DMS153 (cell line): Measurements from ENCODE around the gene CHURC1.

Source experiments
- DNase-seq: peaks from one replicate; lab custom pipeline; 2025; lab: John Stamatoyannopoulos, UW

CHURC1 gene

GRCh38 chr14:64938972-64939816 lies 24.9 kb downstream of the CHURC1 start:
- DNase-seq = peak; percentile 40

- DNase-seq = no peak
Measured at GRCh38 chr14:64939817-64940190, 25.5 kb downstream of the CHURC1 start.

DNA sequence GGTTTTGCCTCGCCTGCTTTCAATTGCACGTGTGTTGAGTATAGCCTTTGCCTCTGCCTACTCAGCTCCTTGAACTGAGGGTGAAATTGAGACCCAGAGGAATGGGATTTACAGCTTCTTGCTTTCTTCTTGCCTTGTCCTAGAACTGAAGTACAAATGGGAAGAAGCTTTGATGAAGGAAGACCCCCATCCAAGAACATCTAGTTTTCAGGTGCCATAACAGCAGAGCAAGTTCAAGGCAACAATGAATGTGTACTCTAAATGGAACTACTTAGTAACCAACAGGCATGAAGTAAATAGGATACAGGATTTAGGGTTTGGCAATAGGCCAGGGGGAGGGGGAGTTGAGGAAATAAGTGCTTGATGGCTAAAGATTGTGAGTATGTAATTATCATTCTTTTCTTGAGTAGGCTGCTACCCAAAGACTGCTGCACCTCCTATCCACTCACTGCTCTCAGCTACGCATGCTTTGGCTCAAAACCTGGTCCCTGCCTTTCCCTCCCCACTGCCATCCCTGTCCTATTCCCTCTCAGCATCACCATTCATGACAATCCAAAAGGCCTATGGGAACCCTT lies 26.2 kb downstream of the CHURC1 start:
- no peak for DNase-seq

DNA sequence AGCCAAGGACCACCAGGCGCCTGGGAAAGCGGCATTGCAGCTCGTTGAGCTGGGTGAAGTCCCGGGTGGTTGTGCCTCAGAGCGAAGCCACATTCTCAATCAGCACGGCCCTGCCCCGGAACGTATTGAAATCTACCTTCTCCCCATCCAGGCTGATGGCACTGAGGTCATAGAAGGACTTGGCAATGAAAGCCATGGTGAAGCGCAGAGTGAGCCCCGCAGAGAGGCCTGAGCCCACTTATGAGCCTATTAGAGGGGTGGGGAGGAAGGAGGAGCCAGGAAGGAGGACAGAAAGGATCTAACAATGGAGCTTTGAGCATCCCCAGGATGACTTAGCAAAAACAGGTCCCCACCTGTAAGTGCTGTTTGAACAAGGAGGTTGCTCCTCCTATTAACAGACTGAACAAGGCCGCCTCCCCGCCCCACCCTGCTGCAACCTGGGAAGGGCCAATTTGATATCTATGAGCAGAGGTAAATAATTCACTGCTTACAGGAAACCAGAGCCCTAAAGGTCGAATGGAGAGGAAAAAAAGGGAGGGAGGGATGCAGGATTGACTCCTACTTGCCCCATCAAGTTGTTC lies 28.4 kb downstream of the CHURC1 start, which contains the start of gene GPX2:
TSS of gene GPX2 (minus strand) at position 215 of the 581 bp plus-strand sequence. CDS start at position 196, 19 bp downstream.
- DNase-seq = peak; percentile 98

- no peak for DNase-seq
Measured at GRCh38 chr14:64943556-64943955, 29.3 kb downstream of the CHURC1 start.

DNA sequence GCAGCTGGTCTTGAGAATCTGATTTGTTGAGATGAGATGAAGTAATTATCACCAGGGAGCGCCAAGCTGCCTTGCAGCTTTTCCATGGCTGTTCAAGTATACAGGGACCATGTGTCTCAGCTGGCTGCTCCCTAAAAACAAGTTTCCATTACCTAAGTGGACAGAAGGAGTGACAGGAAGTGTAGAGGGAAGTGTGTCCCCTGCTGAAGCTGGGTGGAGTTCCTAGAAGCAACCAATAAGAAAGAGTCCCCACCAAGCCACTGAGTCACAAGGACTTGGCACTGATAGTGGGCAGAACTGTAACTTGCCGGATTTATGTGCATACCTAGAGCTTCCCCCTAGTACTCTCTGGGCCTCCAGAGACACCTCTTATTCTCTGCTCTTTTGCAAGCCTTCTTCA lies 29.8 kb downstream of the CHURC1 start:
- DNase-seq = no peak

GRCh38 chr14:64944861-64945260 lies 30.6 kb downstream of the CHURC1 start:
- no peak for DNase-seq

DNA sequence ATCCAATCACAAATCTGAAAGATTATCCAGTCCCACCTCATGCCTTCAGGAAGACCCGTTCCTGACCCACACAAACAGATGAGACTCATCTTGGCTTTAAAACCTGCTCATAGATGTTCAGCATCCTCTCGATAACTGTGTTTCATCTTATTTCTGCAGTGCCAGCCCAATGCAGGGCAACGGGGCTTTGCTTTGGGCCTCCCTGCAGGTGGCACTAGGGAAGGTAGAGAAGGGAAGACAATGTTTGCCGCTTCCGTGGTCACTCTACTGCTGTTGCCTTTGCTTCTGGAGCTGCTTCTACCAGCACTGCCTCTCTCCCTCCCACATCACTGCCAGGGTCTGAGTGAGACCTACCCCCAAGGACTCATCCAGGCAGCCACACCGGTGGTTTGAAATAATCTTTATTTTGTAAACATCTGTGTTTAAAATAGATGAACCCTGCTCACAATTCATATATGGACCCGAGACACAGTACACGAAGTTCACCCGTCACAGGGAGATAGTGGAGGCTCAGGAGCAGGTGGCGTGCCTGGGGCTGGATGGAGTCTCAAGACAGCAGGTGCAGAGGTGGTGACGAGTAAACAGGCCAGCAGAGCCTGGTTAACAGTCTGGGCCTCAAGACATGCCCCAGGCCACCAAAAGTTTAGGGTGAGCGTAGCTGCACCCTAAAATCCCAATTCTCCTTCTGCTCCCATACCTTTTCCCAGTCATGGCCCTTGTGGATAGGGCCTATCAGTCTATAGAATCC lies 31.4 kb downstream of the CHURC1 start:
- no peak for DNase-seq

DNA sequence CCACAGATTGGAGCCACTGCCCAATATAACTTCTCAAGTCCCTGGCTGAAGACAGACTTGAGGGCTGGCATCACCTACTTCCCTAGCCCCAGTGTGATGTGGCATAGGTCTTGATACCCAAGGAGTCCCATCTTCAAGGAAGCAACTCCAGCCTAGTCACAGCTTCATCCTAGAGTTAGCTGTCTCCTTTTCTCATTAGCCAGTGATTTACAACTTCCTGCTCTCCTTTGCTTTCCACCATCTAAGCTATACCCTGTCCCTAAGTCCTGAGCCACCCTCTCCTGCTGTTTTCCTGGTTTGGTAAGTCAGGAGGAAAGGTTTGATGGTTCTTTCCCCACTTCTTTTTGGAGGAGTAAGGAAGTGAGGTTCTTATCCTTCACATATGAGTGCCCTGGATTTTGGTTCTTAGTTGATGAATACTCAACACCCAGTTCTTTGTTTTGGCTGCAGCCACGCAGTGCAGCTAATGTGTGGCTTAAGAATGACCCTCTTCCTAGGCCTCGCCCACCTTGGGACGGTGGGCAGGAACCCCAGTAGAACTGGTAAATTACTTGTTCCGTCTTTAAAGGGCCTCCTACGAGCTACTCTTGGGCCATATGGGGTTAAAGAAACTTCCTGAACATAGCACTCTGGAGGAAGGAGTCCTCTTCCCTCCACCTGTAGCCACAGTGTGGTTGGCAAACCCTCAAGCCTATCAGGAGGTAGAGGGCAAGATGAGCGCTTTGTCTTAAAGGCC lies 32.2 kb downstream of the CHURC1 start:
- DNase-seq = peak; percentile 34

DNA sequence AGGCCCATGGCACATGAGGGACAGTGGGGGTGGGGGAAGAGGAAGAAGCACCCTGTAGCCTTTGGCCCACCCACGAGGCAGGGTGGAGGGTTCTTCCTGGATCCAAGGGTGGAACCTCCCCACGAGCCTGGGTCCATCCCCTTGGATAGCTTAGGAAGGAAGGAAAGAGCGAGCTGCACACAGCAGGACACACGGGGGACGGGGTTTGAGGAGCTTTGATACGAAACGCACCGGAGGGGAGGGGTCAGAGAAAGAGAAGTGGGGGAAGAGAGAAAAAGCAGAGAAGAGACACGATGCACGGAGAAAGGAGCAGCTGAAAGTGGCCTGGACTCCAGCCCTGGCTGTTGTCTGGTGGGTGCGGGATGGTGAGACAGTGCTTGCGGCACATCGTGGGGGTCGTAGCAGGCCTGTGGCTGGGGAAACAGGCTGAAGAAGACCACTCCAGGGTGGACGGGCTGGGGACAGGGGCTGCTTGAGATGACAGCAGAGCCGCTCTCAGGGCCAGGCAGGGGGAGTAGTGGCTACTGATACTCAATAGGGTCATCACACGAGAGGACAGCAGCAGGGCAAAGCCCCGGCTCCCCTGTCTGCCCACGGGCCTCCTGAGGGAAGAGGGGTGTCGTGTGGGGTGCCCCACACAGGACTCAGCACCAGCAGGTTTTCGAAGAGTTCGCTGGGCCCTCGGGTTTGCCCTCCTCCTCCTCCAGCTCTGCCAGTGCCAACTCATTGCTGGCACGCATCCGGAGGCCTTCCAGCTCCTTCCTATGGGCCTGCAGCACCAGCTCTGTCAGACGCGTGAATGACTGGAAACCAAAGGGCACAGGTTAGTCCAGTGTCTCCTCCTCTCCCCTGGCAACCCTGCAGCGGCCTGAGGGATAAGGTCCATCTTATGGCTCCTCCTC lies 33.7 kb downstream of the CHURC1 start:
- no peak for DNase-seq

- DNase-seq = no peak
Measured at GRCh38 chr14:64948612-64949210, 34.5 kb downstream of the CHURC1 start.

DNA sequence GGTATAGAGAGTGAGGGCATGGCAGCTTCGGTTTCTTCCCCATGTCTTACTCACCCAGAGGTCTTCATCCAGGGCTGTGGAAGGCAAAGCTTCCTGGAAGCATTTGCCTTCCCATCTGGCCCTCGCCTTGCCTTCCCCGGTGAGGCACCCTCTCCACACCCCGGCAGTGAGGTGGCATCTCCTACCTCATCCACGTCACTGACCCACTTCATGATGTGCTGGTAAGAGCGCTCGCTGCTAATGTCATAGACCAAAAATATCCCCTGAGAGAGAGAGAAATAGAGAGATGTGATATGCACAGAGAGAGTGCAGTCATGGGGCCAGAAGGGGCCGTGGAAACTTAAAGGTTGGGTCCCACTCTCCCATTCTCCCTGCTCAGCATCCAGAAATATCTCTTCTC lies 36.6 kb downstream of the CHURC1 start:
- no peak for DNase-seq

- DNase-seq = no peak
Measured at GRCh38 chr14:64951291-64951690, 37.0 kb downstream of the CHURC1 start.

- DNase-seq = no peak
Measured at GRCh38 chr14:64951724-64952123, 37.5 kb downstream of the CHURC1 start.

DNA sequence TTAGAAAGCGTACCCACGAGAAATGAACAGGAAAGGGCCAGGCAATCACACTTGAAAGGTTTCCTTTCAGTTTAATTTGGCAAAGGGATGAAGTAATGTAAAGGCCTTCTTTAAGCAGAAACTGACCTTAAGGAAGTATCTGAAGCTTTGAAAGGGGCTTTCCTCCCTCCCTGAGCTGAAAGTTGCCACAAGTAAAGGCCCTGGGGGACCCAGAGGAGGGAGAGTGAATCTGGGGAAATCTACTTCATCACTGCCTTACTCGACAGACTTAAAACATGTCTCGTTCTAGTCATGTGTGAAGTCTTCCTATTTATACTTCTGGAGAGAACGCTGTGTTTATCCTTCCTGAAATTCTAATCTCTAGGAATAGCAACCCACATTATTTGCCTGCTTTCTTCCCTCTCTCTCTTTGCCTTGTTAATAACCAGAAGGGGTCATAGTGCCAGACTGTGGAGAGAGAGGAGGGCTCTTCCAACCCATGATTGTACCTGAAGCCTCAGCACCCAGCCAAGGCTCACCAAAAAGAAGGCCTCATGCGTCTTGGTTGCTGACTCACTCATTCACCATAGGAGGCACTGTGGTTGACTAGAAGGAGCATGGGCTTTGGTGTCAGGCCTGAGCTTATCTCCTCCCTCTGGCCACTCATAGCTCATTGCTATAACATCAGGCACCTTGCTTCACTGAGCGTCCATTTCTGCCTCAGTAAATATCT lies 38.5 kb downstream of the CHURC1 start:
- no peak for DNase-seq

DNA sequence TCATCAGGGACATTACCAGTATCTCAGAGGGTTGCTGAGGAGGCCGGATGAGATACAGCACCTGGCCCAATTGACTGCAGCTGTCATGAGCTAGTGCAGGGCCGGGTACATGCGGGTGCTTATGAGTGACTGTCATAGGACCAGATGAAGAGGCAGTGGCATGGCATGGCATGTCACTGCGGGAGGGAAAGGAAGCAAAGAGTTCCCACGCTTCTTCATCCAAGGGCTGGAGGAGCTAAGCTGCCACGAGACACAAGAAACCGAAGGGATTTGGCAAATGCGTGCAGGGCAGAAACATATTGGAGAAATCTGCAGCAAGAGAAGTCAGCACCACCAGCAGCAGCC lies 39.0 kb downstream of the CHURC1 start:
- no peak for DNase-seq

DNA sequence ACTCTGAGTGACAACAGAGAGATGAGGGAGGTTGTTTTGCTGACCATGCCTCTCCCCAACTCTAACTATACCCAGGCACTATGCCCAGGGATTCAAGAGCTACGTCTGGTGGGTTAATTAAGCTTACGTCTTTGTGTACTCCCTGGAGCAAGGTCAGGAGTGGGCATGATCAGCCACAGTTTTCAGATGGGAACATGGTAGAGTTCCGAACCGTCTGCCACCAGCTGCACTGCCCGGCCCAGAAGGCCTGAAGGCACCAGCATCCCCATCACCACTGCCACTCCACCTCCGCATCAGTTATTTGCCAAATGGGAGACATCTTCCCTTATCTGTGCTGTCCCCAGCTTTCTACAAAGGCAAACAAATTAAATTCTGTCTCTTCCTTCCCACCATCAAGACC lies 39.4 kb downstream of the CHURC1 start:
- no peak for DNase-seq

- no peak for DNase-seq
Measured at GRCh38 chr14:64954491-64955240, 40.4 kb downstream of the CHURC1 start.

DNA sequence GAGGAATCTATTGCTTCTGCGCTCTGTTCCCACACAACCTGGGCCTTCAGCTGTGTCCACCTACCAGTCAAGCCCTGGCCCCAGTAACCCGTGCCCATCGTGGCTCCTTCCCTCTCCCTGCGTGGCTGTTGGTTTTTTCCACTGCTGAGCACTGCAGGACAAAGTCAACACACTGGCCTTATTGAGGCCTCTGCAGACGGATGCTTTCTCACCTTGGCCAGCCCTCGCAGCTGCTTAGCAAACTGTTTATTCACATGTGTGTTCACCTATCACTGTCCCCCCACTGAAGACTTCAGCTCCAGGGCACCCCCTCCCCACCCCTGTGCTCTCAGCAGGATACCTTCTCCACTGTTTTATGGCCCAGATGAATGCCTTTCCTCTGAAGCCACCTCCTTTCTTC lies 41.0 kb downstream of the CHURC1 start:
- DNase-seq = no peak
